IPS-NIHi11 (cell line): Measurements from ENCODE around the gene DMBT1.

ENCODE experiments used
- DNase-seq: peaks from one replicate; pipeline ENCODE4 v3.0.0; 2012; ENCODE audit warnings: mixed read lengths, low spot score

Gene DMBT1

DNA sequence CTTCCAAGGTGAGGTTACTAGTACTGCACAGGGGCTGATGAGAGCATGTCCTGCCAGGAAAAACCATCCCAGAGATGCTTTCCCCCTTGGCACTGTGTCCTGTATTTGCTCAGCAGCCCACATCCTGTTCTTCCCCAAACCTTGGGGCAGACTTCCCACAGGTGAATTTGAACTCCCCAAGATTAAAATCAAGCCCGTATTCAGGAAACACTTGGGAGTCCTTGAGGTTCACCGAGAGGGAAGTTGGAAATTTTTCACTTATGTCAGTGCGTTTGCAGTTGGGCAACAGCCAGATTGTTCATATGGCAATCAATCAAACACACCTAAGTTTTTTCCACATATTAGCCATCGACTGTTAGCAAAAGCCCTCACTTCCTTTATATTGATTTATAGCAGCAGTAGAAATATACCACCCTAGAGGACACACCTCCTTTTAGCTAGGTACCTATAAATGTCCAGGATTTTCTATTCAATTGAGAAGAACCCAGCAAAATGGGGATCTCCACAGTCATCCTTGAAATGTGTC, at the start of gene DMBT1:
Gene DMBT1 (plus strand): TSS at position 476 of the 526 bp plus-strand sequence. CDS start 17 bp downstream, at position 493.
- no peak for DNase-seq

DNA sequence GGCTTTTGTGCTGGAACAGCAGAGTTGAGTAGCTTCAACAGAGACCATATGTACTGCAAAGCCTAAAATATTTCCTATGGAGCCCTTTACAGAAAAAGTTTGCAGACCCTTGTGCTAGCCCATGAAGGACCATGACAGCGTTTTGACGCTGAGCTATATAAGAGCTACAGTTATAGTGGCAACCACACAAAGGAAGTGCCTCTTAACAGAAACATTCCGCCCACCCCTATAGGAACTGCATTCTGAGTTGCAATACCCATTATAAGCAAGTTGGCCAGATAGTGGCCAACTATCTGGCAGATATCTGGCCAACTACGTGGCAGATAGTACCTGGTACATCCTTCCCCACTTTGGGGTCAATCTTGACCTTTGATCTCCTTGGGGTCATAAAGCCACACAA, 47.5 kb upstream of the DMBT1 start:
- no peak for DNase-seq

DNA sequence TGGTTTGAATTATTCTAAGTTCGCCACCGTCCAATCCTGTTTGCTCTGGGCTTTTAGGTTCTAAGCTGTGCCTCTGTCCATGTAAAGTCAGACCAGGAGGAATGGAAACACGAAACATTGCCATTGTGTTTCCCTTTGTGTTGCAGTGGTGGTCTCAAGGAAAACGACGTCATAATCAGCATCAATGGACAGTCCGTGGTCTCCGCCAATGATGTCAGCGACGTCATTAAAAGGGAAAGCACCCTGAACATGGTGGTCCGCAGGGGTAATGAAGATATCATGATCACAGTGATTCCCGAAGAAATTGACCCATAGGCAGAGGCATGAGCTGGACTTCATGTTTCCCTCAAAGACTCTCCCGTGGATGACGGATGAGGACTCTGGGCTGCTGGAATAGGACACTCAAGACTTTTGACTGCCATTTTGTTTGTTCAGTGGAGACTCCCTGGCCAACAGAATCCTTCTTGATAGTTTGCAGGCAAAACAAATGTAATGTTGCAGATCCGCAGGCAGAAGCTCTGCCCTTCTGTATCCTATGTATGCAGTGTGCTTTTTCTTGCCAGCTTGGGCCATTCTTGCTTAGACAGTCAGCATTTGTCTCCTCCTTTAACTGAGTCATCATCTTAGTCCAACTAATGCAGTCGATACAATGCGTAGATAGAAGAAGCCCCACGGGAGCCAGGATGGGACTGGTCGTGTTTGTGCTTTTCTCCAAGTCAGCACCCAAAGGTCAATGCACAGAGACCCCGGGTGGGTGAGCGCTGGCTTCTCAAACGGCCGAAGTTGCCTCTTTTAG, 46.3 kb upstream of the DMBT1 start:
- DNase-seq = no peak

DNA sequence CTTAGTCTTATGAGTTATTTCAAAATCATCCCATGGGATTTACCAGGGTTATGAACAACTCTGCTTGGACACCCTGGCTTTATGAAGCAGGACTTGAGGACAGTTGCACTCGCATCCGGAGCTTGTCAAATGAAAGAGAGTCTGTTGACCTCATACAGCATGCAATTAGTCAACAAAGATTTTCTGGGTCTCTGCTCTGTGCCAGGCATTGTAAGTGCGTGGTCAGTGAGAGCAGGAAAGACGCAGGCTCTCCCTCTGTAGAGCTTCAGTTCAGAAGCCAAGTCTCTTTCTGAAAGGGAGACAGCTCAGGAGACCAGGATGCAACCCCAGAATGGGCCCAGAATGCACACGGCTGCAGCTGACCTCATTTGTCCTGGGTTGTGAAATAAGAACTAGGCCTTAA, 45.5 kb upstream of the DMBT1 start:
- DNase-seq = no peak

DNA sequence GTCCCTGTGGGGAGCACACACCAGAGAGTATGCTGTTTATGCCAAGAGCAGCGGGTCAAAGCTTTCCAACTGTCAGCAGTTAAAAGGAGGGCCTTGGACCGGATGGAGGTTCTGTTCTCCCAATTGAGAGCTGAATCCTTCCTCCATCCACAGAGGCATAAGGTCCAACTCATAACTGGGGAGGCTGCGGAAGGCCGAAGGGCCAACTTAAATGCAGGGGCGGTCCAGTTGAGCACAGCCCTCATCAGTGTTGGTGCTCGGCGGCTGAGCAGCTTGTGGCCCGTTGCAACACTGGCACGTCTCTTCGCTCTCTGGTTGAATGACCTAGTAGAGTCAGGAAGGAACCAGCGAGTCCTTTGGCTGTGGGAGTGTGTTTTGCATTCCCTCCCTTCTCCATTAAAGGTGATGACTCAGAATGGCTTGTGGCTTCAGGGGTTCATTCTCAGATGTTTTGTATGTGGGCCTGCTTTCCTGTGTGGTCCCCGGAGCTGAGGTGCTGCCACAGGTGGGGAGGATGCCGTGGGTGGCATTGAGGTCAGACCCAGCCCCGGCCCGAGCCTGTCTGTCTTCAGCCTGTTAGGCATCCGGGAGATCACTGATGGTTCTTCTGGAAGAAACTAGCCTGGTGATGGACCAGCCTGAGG, 44.8 kb upstream of the DMBT1 start:
- no peak for DNase-seq

DNA sequence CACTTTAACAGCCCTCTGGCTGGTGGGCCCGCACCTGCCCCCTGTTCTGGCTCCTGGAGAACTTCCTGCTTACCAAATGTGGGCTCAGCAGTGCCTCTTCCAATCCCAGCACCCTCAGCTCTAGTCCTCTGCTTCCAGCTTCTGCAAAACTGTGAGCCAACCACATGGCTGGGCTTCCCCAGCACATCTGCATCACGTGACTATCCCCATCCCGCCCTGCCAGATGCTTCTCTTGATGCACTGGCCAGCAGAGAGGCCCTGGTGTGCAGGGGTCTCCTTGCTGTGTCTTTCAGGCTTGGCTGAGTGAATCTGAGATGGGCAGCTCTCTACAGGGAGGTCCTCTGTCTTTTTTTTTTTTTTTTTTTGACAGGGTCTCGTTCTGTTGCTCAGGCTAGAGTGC, 43.8 kb upstream of the DMBT1 start:
- DNase-seq = no peak

DNA sequence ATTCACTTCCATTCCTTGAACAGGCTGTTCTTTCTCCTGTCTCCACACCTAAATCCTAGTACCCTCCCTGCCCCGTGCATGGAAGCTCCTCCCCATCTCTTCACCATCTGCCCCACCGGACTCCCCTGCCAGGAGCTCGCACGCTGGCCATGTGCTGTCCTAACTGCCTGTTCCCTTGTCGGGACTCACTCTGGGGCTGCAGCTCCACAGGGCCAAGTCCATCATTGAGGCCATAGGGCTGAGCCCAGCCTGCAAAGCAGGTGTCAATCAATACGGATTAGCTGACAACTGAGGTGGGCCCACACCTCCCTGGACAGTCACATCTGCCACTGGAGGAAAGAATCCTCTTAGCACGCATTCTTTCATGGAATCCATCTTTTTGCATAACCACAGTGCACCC, 41.4 kb upstream of the DMBT1 start:
- no peak for DNase-seq

DNA sequence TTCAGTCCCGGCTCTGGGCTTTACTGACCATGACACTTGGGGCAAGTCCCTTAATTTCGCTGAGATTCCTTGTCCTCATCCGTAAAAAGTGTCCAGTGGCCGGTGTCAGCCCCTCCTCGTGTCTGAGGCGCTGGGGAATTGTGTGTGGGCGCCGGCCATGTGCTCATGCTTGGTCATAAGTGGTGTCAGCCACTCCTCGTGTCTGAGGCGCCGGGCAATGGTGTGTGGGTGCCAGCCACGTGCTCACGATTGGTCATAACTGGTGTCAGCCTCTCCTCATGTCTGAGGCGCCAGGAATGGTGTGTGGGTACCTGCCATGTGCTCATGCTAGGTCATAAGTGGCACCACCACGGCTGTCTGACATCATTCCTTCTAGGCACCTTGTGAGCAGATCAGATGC, 40.7 kb upstream of the DMBT1 start:
- no peak for DNase-seq

DNA sequence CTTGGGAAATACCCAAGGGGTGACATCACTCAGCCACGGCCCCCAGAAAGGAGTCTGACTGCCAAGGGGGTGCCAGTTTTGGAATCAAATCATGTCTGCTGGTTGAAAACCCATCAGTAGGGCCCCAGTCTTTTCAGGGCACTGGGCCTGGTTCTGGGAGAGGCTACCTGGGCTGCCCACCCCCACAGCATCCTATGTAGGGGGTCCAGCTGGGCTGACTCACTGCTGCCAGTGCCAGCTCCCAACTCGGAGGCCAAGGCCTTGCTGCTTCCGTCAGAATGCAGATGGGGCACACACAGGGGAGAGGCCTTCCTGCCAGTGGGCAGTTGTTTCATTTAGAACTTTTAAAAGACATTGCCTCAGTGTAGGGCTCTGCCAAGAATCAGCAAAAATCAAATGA, 39.5 kb upstream of the DMBT1 start:
- no peak for DNase-seq

DNA sequence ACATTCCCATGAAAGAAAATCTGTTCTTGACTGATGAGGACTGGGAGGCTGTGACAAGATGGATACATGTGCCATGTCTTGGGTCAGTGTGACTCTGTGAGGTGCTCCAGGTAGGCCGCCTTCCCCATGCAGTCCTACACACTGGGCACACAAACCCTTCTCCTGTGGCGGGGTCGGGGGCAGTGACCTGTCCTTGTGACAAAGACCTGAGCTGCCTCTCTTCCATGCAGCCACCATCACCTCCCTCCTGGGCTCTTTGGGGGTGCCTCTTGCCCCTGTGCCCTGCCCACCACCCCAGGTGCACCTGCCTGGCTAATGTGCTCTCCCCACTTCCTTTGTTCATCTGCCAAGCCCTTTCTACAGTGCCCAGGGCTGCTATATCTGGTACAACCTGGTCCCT, 35.7 kb upstream of the DMBT1 start:
- DNase-seq = no peak

DNA sequence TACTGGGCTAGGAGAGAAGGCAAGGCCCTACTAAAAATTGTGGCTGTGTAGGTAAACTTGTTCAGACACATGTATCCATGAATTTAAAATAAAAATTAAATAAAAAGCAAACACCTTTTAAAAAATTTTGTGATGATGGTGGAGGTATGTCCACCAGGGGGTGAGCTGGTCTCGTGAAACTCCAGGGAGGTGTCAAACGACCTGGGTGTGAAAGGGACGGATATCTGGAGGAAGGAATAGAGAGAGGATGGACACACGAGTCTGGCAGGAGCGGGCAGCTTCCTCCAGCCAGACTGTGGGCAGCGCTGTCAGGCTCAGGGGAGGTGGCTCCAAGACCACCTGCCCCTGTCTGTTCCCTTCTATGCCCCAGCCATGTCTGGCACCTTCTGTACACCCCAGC, 34.8 kb upstream of the DMBT1 start:
- no peak for DNase-seq

DNA sequence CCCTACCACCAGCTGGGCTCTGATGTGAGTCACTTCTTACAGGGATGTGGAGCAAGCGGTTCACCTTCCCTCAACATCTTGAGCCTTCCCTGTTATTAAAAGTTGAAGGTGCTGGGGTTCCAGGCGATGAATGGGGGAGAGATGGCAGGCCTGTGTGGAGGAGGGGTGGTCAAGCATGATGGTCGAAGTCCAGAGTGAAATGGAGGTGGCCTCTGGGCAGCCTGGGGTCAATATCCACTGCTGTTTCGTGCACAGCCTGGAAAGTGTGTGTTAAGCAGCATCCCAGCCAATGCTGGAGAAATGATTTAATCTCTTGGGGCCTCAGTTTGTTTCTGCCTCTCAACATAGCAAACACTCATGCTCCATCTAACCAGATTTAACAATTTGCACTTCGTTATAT, 33.7 kb upstream of the DMBT1 start:
- DNase-seq = no peak

DNA sequence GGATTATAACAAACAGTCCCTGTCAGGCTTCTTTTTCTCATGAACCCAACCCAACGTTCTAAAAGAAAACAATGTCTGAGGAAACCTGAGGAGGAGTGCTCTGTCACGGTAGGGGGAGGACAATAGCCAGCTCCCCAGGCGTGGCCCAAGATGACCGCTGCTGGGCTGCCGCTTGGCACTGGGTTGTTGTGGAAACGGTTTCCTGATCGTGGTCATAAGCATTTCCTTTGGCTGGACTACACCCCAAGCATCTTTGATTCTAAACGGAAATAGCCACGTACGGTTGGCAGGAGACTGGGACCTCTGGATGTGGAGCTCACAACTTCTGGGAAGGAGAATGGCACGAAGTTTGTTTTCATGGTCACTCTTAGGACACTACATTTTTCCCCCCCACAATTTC, 30.4 kb upstream of the DMBT1 start:
- no peak for DNase-seq

DNA sequence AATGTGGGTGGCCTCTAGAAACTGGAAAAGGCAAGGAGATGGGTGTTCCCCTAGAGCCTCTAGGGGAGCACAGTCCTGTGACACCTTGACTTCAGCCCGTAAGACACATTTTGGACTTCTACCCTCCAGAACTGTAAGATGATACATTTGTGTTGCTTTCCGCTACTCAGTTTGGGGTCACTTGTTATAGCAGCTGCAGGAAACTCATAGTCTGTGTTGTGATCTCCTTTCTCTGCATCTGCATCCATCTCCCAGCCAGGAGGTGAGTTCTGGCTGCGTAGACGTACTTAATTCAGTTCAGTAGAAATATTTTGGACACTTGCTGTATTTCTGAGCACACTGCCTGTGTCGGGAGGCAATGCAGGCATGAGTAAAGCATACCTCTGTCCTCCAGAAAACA, 29.3 kb upstream of the DMBT1 start:
- DNase-seq = no peak

DNA sequence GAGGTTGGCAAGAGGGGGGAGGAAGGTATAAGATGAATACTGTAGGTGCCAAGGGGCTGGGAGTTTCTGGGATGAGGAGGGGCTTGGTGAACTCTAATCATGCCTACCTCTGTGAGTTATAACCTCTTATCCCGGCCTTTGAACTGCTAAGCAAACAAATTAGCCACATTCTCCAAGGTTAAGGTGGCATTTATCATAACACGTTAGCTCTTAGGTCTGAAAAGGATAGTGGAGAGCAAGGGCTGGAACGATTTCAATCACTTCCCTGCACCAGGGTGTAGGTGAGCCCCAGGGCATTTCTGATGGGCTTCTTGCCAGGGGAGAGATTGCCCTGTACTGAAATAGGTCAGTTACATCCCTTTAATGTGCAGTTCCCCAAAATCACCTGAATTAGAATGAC, 28.6 kb upstream of the DMBT1 start:
- DNase-seq = no peak

DNA sequence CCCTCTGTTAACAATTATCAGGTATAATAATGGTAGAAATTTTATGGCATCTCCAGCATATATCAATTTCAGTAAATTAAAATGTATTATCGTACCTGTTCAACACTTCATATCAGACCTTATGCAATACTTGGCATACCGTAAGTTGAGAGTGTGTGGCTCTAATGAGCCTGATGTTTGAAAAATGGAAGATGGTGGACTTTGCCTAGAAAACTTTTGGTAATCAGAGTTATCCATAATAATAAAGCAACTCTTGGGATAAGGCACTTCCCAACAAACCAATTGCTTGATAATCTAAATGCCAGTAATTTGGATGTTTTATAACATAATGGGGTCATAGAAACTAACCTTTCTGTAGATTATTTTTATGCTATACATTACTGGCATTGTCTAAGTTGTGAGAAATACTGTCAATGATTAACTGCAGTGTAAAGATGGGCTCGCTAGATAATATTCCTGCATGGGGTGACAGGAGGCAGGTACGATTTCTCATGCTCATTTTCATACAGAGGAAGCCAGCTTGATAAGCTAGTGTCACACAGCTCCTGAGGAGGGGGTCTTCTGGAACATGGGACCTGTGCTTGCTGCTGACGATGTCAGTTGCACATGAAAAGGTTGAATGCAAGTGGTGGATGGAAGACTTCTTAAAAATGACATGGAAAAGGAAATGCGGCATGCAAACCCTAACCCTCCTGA, 27.8 kb upstream of the DMBT1 start:
- DNase-seq = no peak

DNA sequence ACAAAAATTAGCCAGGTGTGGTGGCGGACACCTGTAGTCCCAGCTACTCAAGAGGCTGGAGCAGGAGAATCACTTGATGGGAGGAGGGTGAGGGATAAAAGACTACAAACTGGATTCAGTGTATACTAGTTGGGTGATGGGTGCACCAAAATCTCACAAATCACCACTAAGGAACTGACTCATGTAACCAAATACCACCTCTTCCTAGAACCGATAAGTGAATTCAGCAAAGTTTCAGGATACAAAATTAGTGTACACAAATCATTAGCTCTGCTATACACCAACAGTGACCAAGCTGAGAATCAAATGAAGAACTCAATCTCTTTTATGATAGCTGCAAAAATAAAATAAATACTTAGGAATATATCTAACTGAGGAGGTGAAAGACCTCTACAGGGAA, 23.0 kb upstream of the DMBT1 start:
- no peak for DNase-seq

DNA sequence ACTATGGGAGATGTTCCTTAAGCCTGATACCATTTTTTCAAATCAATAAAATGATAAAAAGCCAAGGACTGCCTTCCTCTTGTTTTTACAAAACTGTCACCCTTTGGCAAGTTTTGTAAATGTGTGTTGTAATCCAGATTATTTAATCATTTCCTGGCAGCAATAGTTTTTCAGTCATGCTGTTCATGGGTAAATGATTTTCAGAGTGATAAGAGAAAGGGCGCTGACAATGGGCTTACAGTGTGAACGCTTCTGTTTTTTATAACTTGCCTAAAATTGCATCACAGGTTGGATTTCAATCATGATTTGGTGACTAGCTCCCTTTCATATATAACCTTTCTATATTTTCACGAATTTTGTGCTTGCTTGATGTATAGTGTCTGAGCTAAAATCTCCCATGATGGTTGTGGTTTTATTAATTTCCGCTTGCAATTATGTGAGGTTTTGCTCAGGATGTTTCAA, 19.0 kb upstream of the DMBT1 start:
- no peak for DNase-seq

DNA sequence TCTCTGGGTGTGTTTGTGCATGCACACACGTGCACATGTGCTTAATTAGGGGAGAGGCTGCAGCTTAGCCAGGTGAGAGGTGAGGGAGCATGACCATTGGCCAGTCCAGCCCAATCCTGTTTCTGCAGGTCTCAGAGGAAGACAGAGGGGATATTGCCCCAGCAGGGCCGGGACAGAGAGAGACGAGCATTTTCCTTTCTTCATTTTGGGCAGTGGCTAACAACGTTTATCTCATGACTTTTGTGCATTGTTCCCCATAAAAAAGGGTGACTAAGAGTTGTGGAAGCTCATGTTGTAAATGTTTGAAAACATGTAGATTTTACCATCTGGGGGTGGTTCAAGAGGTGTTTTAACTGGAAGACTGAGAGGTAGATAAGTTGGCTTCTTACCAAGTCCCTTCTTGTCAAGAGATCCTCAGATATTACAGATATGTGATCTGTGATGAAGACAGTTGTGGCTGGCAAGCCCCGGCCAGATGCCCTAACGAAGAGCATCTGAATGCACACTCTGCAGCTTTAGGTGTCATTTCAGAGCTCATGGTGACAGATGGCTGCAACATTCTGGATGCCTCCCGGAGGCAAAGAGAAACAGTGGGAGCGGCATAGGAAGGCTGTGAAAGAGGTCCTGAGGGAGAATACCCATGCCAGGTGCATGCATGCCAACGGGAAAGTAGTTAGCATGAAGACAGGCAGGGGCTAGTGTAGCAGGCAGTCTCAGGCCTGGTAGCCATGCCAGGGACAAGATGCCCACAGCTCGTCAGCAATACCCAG, 16.7 kb upstream of the DMBT1 start:
- no peak for DNase-seq

DNA sequence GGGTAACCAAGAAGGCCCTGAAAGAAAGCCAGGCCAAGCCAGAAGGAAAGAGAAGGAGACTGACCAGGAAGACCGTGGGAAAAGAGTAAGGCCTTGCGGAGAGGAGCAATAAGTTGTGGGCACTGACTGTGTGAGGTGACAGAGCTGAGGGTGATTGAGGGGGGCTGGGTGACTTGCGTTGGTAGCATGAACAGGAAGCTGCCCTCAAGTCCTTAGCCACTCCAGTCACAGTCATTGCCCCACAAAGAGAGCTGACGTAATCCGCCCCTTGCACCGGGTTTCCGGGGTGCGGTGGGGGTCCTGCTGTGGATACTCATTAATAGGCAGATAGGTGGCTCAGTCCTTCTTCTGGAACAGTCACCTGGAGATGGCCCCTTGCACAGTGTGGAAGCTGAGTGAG, 16.1 kb upstream of the DMBT1 start:
- no peak for DNase-seq

DNA sequence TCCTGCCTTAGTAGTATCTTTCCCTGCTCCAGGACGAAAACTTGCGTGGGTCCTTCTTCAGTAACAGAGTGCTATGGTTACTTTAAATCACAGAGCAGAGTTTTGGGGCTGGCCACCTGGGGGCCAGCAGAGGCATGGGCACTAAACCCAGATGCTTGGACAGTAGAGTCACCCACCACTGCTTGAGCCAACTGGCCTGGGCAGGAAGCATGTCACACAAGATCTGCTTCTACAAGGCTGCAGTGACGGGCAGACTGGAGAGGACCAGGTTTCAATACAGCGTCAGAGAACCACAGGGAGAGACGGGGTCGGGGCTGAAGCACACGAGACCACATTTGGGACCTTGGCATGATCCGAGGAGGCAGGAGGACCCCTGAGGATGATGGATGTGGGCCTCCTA, 14.3 kb upstream of the DMBT1 start:
- no peak for DNase-seq

DNA sequence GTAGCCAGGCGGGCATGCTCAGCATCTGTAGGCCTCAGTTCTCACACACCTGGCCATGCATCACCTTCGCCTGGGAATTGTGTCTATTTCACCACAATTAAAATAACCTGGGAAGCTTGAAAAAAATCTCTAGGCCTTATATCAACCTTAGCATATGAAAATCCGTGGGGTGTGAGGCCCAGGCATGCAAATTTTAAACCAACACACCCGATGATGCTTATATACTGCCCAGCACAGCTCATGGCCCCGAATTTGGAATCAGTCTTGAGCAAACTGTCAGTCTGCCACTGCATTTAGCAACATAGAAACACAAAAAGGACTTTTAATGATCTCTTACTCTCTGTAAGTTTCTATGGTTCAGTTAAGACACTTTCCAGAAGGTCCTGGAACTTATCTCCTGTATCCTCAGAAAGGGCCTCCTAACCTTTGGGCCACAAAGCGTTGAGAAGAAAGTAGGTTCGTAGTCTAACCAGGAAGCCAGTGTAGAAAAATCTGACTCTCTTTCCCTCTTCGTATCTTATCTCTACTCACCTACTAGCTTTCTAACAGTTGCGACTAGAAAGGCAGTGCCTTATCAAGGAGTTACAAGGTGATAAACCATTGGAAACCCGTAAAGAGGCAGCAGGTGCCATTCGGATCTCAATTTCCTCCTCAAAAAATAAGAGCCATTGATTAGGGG, 12.0 kb upstream of the DMBT1 start:
- no peak for DNase-seq
